ENCODE measurements around the gene CYTH2. TPM values are rescaled to one million over a fixed set of nuclear protein-coding genes. Genes with fewer than 3 reads are reported as not detected.

The CYTH2 gene
- total RNA-seq, 1 donor from 2014 or later: 67.1 TPM

- H3K36me3 ChIP-seq (ENCODE audit: insufficient read depth, low read length): no peaks in the 10 kb centered on the region
- TF ChIP-seq EZH2 (IDR thresholded peaks at IDR 0.05; ENCODE audit: insufficient read depth, low read length) (no peak), CTCF (IDR thresholded peaks at IDR 0.05; ENCODE audit: insufficient read depth, low read depth, low read length) (peak; percentile 77)
- H3K27me3 ChIP-seq (ENCODE audit: insufficient read depth, low read length): peaks cover 6% of the 10 kb centered on the region
- Mint-ChIP-seq H3K9me3 (ENCODE audit: unreplicated experiment) (peaks cover 5% of the 10 kb centered on the region), H3K4me1 (ENCODE audit: low read depth, unreplicated experiment) (peaks cover 12% of the 10 kb centered on the region), H3K27me3 (ENCODE audit: low read depth, unreplicated experiment) (peaks cover 8% of the 10 kb centered on the region), H3K27ac (ENCODE audit: unreplicated experiment) (no peak overlapping the region), H3K4me3 (ENCODE audit: unreplicated experiment) (no peak overlapping the region), H3K36me3 (ENCODE audit: low read depth, unreplicated experiment) (peaks cover 2% of the 10 kb centered on the region)
- H3K79me2 ChIP-seq (ENCODE audit: insufficient read depth, low read length): no peaks in the 10 kb centered on the region
- no peak overlapping the region for H3K27ac ChIP-seq (ENCODE audit: low read depth, low read length)
- H3K9ac ChIP-seq (ENCODE audit: low read length): no peak overlapping the region
- DNase-seq (ENCODE audit: low read depth) (no peak), FAIRE-seq (no peak)
- no peak overlapping the region for H3K4me2 ChIP-seq (ENCODE audit: low read length)
- H3K4me1 ChIP-seq (ENCODE audit: insufficient read depth, low read length): peaks cover 17% of the 10 kb centered on the region
- H3K4me3 ChIP-seq (ENCODE audit: insufficient read depth, low read depth, low read length): no peak overlapping the region
- no peaks in the 10 kb centered on the region for H3K9me3 ChIP-seq (ENCODE audit: insufficient read depth, low read depth, low read length)
- H4K20me1 ChIP-seq (ENCODE audit: insufficient read depth, low read length): no peaks in the 10 kb centered on the region
- H2AFZ ChIP-seq (ENCODE audit: low read depth, low read length): no peak overlapping the region
Observed at GRCh38 chr19:48489608-48490216, 20.5 kb downstream of the CYTH2 start.

GRCh38 chr19:48490981-48491792 lies 22.0 kb downstream of the CYTH2 start:
- Histone ChIP-seq H3K36me3 (ENCODE audit: insufficient read depth, low read length) (no peaks in the 10 kb centered on the region), H3K4me2 (ENCODE audit: low read length) (peak overlapping the region; percentile 31), H3K9me3 (ENCODE audit: insufficient read depth, low read depth, low read length) (no peaks in the 10 kb centered on the region), H3K27ac (ENCODE audit: low read depth, low read length) (no peak overlapping the region), H2AFZ (ENCODE audit: low read depth, low read length) (no peak overlapping the region), H3K27me3 (ENCODE audit: insufficient read depth, low read length) (peaks cover 6% of the 10 kb centered on the region), H3K79me2 (ENCODE audit: insufficient read depth, low read length) (no peaks in the 10 kb centered on the region), H3K4me1 (ENCODE audit: insufficient read depth, low read length) (peaks cover 16% of the 10 kb centered on the region), H3K9ac (ENCODE audit: low read length) (no peak overlapping the region), H3K4me3 (ENCODE audit: insufficient read depth, low read depth, low read length) (no peak overlapping the region), H4K20me1 (ENCODE audit: insufficient read depth, low read length) (no peaks in the 10 kb centered on the region)
- peaks cover 8% of the 10 kb centered on the region for H3K27me3 Mint-ChIP-seq (ENCODE audit: low read depth, unreplicated experiment)
- H3K9me3 Mint-ChIP-seq (ENCODE audit: unreplicated experiment): peaks cover 5% of the 10 kb centered on the region
- H3K36me3 Mint-ChIP-seq (ENCODE audit: low read depth, unreplicated experiment): peaks cover 2% of the 10 kb centered on the region
- peaks cover 13% of the 10 kb centered on the region for H3K4me1 Mint-ChIP-seq (ENCODE audit: low read depth, unreplicated experiment)
- DNase-seq (ENCODE audit: low read depth) (no peak), FAIRE-seq (no peak)
- TF ChIP-seq EZH2 (IDR thresholded peaks at IDR 0.05; ENCODE audit: insufficient read depth, low read length) (no peak), CTCF (IDR thresholded peaks at IDR 0.05; ENCODE audit: insufficient read depth, low read depth, low read length) (no peak)
- peak overlapping the region; percentile 62 for H3K4me3 Mint-ChIP-seq (ENCODE audit: unreplicated experiment)
- H3K27ac Mint-ChIP-seq (ENCODE audit: unreplicated experiment): no peak overlapping the region

- H3K9ac ChIP-seq (ENCODE audit: low read length): no peak overlapping the region
- no peak overlapping the region for H3K4me3 ChIP-seq (ENCODE audit: insufficient read depth, low read depth, low read length)
- peaks cover 13% of the 10 kb centered on the region for H3K4me1 Mint-ChIP-seq (ENCODE audit: low read depth, unreplicated experiment)
- peaks cover 14% of the 10 kb centered on the region for H3K4me1 ChIP-seq (ENCODE audit: insufficient read depth, low read length)
- H3K36me3 ChIP-seq (ENCODE audit: insufficient read depth, low read length): no peaks in the 10 kb centered on the region
- H3K36me3 Mint-ChIP-seq (ENCODE audit: low read depth, unreplicated experiment): peaks cover 2% of the 10 kb centered on the region
- H3K9me3 ChIP-seq (ENCODE audit: insufficient read depth, low read depth, low read length): no peaks in the 10 kb centered on the region
- H3K27me3 ChIP-seq (ENCODE audit: insufficient read depth, low read length): peaks cover 6% of the 10 kb centered on the region
- DNase-seq (ENCODE audit: low read depth) (no peak), FAIRE-seq (no peak)
- H3K4me3 Mint-ChIP-seq (ENCODE audit: unreplicated experiment): peak overlapping the region; percentile 62
- H2AFZ ChIP-seq (ENCODE audit: low read depth, low read length): no peak overlapping the region
- no peak overlapping the region for H3K27ac ChIP-seq (ENCODE audit: low read depth, low read length)
- TF ChIP-seq EZH2 (IDR thresholded peaks at IDR 0.05; ENCODE audit: insufficient read depth, low read length) (no peak), CTCF (IDR thresholded peaks at IDR 0.05; ENCODE audit: insufficient read depth, low read depth, low read length) (no peak)
- no peaks in the 10 kb centered on the region for H3K79me2 ChIP-seq (ENCODE audit: insufficient read depth, low read length)
- H3K27ac Mint-ChIP-seq (ENCODE audit: unreplicated experiment): peak overlapping the region; percentile 10
- H3K27me3 Mint-ChIP-seq (ENCODE audit: low read depth, unreplicated experiment): peaks cover 8% of the 10 kb centered on the region
- peaks cover 5% of the 10 kb centered on the region for H3K9me3 Mint-ChIP-seq (ENCODE audit: unreplicated experiment)
- H4K20me1 ChIP-seq (ENCODE audit: insufficient read depth, low read length): no peaks in the 10 kb centered on the region
- peak overlapping the region; percentile 29 for H3K4me2 ChIP-seq (ENCODE audit: low read length)
Observed at GRCh38 chr19:48491793-48492123, 22.6 kb downstream of the CYTH2 start.

Measured in astrocyte (in vitro differentiated cells and primary cell).